GM18511 (cell line): ENCODE measurements around the gene GNL3.

Experiments
- ATAC-seq: cut with Tn5 transposase; IDR thresholded peaks from one replicate; pipeline ENCODE4 v1.9.1; 2021; ENCODE audit warnings: mild to moderate bottlenecking, moderate library complexity; ENCODE audit not compliant: unreplicated experiment

The GNL3 gene

GRCh38 chr3:52685285-52685708, 535 bp upstream of the GNL3 start:
- peak; percentile 83 for ATAC-seq

GRCh38 chr3:52688266-52688665, 2.4 kb downstream of the GNL3 start:
- no peak for ATAC-seq

GRCh38 chr3:52689151-52689550, 3.3 kb downstream of the GNL3 start:
- ATAC-seq: no peak

GRCh38 chr3:52690560-52690959, 4.7 kb downstream of the GNL3 start:
- no peak for ATAC-seq

- no peak for ATAC-seq
These were observed 7.2 kb downstream of the GNL3 start for GRCh38 chr3:52693071-52693470.

- no peak for ATAC-seq
These were observed 8.8 kb downstream of the GNL3 start for GRCh38 chr3:52694528-52695189.

- no peak for ATAC-seq
These were observed 10.2 kb downstream of the GNL3 start for GRCh38 chr3:52695798-52696671.

GRCh38 chr3:52696830-52697631, 11.2 kb downstream of the GNL3 start:
- no peak for ATAC-seq

GRCh38 chr3:52697632-52697965, 11.8 kb downstream of the GNL3 start:
- ATAC-seq: no peak

- ATAC-seq: no peak
These were observed 17.5 kb downstream of the GNL3 start for GRCh38 chr3:52703341-52703740.

GRCh38 chr3:52704611-52705437, 19.0 kb downstream of the GNL3 start:
- peak; percentile 6 for ATAC-seq

GRCh38 chr3:52705438-52705687, 19.5 kb downstream of the GNL3 start:
- ATAC-seq: no peak

GRCh38 chr3:52705688-52706686, 20.2 kb downstream of the GNL3 start, which contains the start of the genes GLT8D1 and SPCS1:
Gene GLT8D1, minus strand, starts transcription at chr3:52705791. Its CDS starts 5,331 bp downstream, at chr3:52700460.
Gene SPCS1, plus strand, starts transcription at chr3:52706106. Its CDS starts 141 bp downstream, at chr3:52706247.
- peak; percentile 85 for ATAC-seq

- no peak for ATAC-seq
These were observed 21.8 kb downstream of the GNL3 start for GRCh38 chr3:52707585-52707984.

- no peak for ATAC-seq
These were observed 24.7 kb downstream of the GNL3 start for GRCh38 chr3:52710512-52710911.

GRCh38 chr3:52712291-52713212, 26.7 kb downstream of the GNL3 start:
- no peak for ATAC-seq

GRCh38 chr3:52714335-52715302, 28.8 kb downstream of the GNL3 start:
- ATAC-seq: no peak
